GM18499 (cell line): ENCODE measurements around the gene CALB2.

Experiments
- ATAC-seq: cut with Tn5 transposase; IDR thresholded peaks from one replicate; pipeline ENCODE4 v1.9.1; 2021; ENCODE audit warnings: moderate number of reproducible peaks; ENCODE audit not compliant: insufficient read depth, unreplicated experiment

The CALB2 gene

GRCh38 chr16:71383054-71383773 lies 24.7 kb downstream of the CALB2 start:
- ATAC-seq = no peak

GRCh38 chr16:71384073-71384724 lies 25.7 kb downstream of the CALB2 start:
- ATAC-seq = no peak

GRCh38 chr16:71387045-71387871 lies 28.7 kb downstream of the CALB2 start:
- no peak for ATAC-seq

- ATAC-seq = no peak
These were observed 30.8 kb downstream of the CALB2 start for GRCh38 chr16:71389330-71389729.

GRCh38 chr16:71396594-71396993 lies 38.1 kb downstream of the CALB2 start:
- no peak for ATAC-seq

- no peak for ATAC-seq
These were observed 41.5 kb downstream of the CALB2 start for GRCh38 chr16:71399801-71400563.

GRCh38 chr16:71402007-71402406 lies 43.5 kb downstream of the CALB2 start:
- no peak for ATAC-seq

- ATAC-seq = no peak
These were observed 44.2 kb downstream of the CALB2 start for GRCh38 chr16:71402674-71403073.

- ATAC-seq = no peak
These were observed 45.8 kb downstream of the CALB2 start for GRCh38 chr16:71404364-71404763.

- no peak for ATAC-seq
These were observed 47.8 kb downstream of the CALB2 start for GRCh38 chr16:71406316-71406715.

- ATAC-seq = no peak
These were observed 48.2 kb downstream of the CALB2 start for GRCh38 chr16:71406724-71407123.

- no peak for ATAC-seq
These were observed 49.2 kb downstream of the CALB2 start for GRCh38 chr16:71407731-71408130.

GRCh38 chr16:71408536-71408935 lies 50.0 kb downstream of the CALB2 start:
- no peak for ATAC-seq

GRCh38 chr16:71409011-71409775 lies 50.7 kb downstream of the CALB2 start:
- ATAC-seq = no peak

GRCh38 chr16:71410146-71410545 lies 51.6 kb downstream of the CALB2 start:
- no peak for ATAC-seq

- no peak for ATAC-seq
These were observed 54.0 kb downstream of the CALB2 start for GRCh38 chr16:71412270-71413160.

GRCh38 chr16:71413341-71413740 lies 54.8 kb downstream of the CALB2 start:
- no peak for ATAC-seq

GRCh38 chr16:71414038-71414437 lies 55.5 kb downstream of the CALB2 start:
- ATAC-seq = no peak

- no peak for ATAC-seq
These were observed 63.4 kb downstream of the CALB2 start for GRCh38 chr16:71421911-71422310.
